Spleen (tissue), 7 donors: Measurements from ENCODE around the gene NT5DC4.

ENCODE experiments used
- POLR2A ChIP-seq, 3 donors: fragments of 450-650 bp; IDR thresholded peaks; one replicate each; pipeline ENCODE4 v1.5.1; 2017; ENCODE audit warnings: antibody characterized with exemption in 3 of 3, mild to moderate bottlenecking in 1 of 3
- TF ChIP-seq, protein P1 (sequence below), 11 experiments: fragments of 200-600 bp in 7 of 11; fragments of 450-650 bp in 4 of 11; sonication (generic) in 4 of 11; IDR thresholded peaks in 8 of 11; conservative IDR thresholded peaks in 3 of 11; 1 replicate in 7 of 11; 2 replicates in 4 of 11; pipeline versions ENCODE4 v1.4.0 to v1.8.0; 2016 to 2021; ENCODE audit warnings: antibody characterized with exemption in 11 of 11, inconsistent platforms in 4 of 11, mild to moderate bottlenecking in 1 of 11
- donor health status: DM: no; HTN: no; CAD: no; lungs with moderate emphysema.
- donor health status: DM: no; HTN: no; CAD: no.
- donor health status: DM: no; HTN: no; CAD: no.

DNA sequence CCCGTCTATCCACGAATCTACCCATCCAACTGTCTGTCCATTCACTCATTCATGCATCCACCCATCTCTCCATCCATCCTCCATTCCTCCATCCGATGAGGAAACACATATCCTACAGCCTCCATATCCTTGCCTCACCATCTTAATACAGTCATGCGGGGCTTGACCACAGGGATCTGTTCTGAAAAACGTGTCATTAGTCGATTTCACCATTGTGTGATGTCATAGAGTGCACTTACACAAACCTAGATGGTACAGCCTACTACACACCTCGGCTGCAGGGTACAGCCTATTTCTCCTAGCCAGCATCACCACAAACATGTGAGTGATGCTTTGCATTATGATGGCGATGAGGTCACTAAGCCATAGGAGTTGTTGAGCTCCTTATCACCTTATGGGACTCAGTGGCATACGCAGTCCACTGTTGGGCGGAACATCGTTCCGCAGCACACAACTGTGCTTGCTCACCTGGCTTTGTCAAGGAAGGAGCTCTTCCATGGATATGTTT is 1.9 kb upstream of the NT5DC4 start:
- TF ChIP-seq, protein P1, sequence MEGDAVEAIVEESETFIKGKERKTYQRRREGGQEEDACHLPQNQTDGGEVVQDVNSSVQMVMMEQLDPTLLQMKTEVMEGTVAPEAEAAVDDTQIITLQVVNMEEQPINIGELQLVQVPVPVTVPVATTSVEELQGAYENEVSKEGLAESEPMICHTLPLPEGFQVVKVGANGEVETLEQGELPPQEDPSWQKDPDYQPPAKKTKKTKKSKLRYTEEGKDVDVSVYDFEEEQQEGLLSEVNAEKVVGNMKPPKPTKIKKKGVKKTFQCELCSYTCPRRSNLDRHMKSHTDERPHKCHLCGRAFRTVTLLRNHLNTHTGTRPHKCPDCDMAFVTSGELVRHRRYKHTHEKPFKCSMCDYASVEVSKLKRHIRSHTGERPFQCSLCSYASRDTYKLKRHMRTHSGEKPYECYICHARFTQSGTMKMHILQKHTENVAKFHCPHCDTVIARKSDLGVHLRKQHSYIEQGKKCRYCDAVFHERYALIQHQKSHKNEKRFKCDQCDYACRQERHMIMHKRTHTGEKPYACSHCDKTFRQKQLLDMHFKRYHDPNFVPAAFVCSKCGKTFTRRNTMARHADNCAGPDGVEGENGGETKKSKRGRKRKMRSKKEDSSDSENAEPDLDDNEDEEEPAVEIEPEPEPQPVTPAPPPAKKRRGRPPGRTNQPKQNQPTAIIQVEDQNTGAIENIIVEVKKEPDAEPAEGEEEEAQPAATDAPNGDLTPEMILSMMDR (IDR thresholded peaks at IDR 0.05 in 8 of 11, conservative IDR thresholded peaks at IDR 0.05 in 3 of 11) = no peak
- TF ChIP-seq POLR2A (IDR thresholded peaks at IDR 0.05) = no peak
